GM12878 (cell line): ENCODE measurements around the gene UGGT2. TPM values are rescaled to one million over a fixed set of nuclear protein-coding genes. Genes with fewer than 3 reads are reported as not detected.

Experiments
- ATAC-seq: fragments of 200-7000 bp; cut with Tn5 transposase; 3 replicates; pipeline ENCODE4 v1.9.1; 2020; ENCODE audit warnings: mild to moderate bottlenecking, moderate library complexity
- BruUV-seq: library from RNA; stranded (reverse); fragments of 400-500 nt; replicated peaks from 2 replicates; lab custom pipeline; 2021; lab: Mats Ljungman, UMichigan
- CTCF ChIA-PET: fragments of 300-600 bp; sonication (Branson Sonifier 250); formaldehyde crosslinking; extraction: SDS; loops from one replicate; lab custom pipeline; 2021; ENCODE audit warnings: inconsistent platforms; lab: Yijun Ruan, JAX
- POLR2A ChIA-PET: fragments of 350-600 bp; formaldehyde crosslinking; extraction: SDS; loops from one replicate; lab custom pipeline; 2021; ENCODE audit warnings: inconsistent platforms; lab: Charles Lee
- RAD21 ChIA-PET: fragments of 300-600 bp; sonication (Branson Sonifier 250); formaldehyde crosslinking; loops from one replicate; lab custom pipeline; 2023; ENCODE audit warnings: antibody characterized with exemption; ENCODE audit not compliant: unreplicated experiment; lab: Charles Lee
- SMC1A ChIA-PET: fragments of 300-600 bp; sonication (Branson Sonifier 250); formaldehyde crosslinking; loops from one replicate; lab custom pipeline; 2023; ENCODE audit not compliant: unreplicated experiment, uncharacterized antibody; lab: Charles Lee
- DNase-seq: peaks from one replicate; pipeline ENCODE4 v3.0.0-alpha.2; 2011; ENCODE audit warnings: low read depth, low spot score
- FAIRE-seq: peaks from 3 replicates; lab custom pipeline; 2011; peaks lifted over from hg19 to GRCh38; lab: Jason Lieb, UNC
- H2AFZ ChIP-seq: 2 replicates; pipeline ENCODE4 v1.6.0; 2011; ENCODE audit warnings: low read depth, low read length, control low read depth; ENCODE audit not compliant: control insufficient read depth
- H3K27ac ChIP-seq: 2 replicates; pipeline ENCODE4 v1.5.1; 2011; ENCODE audit warnings: control low read depth; ENCODE audit not compliant: control insufficient read depth, insufficient read depth
- H3K27me3 ChIP-seq, 2 experiments: replicated peaks in 1 of 2; 2 replicates each; pipeline versions ENCODE4 v1.6.0 to v1.6.1; 2011; ENCODE audit warnings: low read length in 1 of 2; ENCODE audit not compliant: control insufficient read depth in 2 of 2, insufficient read depth in 2 of 2
- H3K36me3 ChIP-seq, 2 experiments: 2 replicates each; pipeline ENCODE4 v1.5.1; 2011; ENCODE audit warnings: low read length in 1 of 2; ENCODE audit not compliant: control insufficient read depth in 2 of 2, insufficient read depth in 2 of 2
- H3K4me1 ChIP-seq: 2 replicates; pipeline ENCODE4 v1.6.1; 2011; ENCODE audit warnings: mild to moderate bottlenecking, low read length, moderate library complexity, mixed read lengths; ENCODE audit not compliant: control insufficient read depth, insufficient read depth
- H3K4me2 ChIP-seq: 2 replicates; pipeline ENCODE4 v1.6.0; 2011; ENCODE audit warnings: control low read depth; ENCODE audit not compliant: control insufficient read depth, insufficient read depth
- H3K4me3 ChIP-seq: fragments of 200-600 bp; sonication (generic); 2 replicates; pipeline ENCODE4 v1.5.1; 2016
- H3K79me2 ChIP-seq: 2 replicates; pipeline ENCODE4 v1.6.0; 2011; ENCODE audit warnings: low read length; ENCODE audit not compliant: control insufficient read depth, insufficient read depth
- H3K9ac ChIP-seq: 2 replicates; pipeline ENCODE4 v1.8.0; 2011; ENCODE audit warnings: low read length, control low read depth, mixed read lengths; ENCODE audit not compliant: control insufficient read depth, insufficient read depth
- H3K9me3 ChIP-seq: replicated peaks from 3 replicates; pipeline ENCODE4 v1.5.1; 2011; ENCODE audit warnings: mild to moderate bottlenecking, low read length; ENCODE audit not compliant: control insufficient read depth, insufficient read depth
- H4K20me1 ChIP-seq: 2 replicates; pipeline ENCODE4 v1.6.0; 2011; ENCODE audit not compliant: control insufficient read depth, insufficient read depth
- CBX3 ChIP-seq: fragments of 200-600 bp; sonication (generic); IDR thresholded peaks from 2 replicates; pipeline ENCODE4 v1.6.1; 2016; ENCODE audit warnings: low read depth, borderline replicate concordance
- EGR1 ChIP-seq, 2 experiments: IDR thresholded peaks; 1 replicate in 1 of 2; 2 replicates in 1 of 2; pipeline ENCODE4 v1.6.1; 2011 to 2012; ENCODE audit warnings: low read depth in 2 of 2, low read length in 2 of 2, borderline replicate concordance in 1 of 2, mild to moderate bottlenecking in 1 of 2, moderate library complexity in 1 of 2
- HCFC1 ChIP-seq: fragments of 150-350 bp; IDR thresholded peaks from 2 replicates; pipeline ENCODE4 v1.6.1; 2014; ENCODE audit warnings: low read length
- KAT2A ChIP-seq: conservative IDR thresholded peaks from 2 replicates; pipeline ENCODE4 v1.6.1; 2011; ENCODE audit warnings: low read depth, low read length; ENCODE audit not compliant: control insufficient read depth
- PML ChIP-seq: IDR thresholded peaks from 2 replicates; pipeline ENCODE4 v1.6.1; 2012; ENCODE audit warnings: low read length, inconsistent platforms
- REST ChIP-seq: IDR thresholded peaks from 2 replicates; pipeline ENCODE4 v1.6.1; 2012; ENCODE audit warnings: mild to moderate bottlenecking, low read depth, low read length
- SMAD5 ChIP-seq: IDR thresholded peaks from 2 replicates; pipeline ENCODE4 v1.6.1; 2016; ENCODE audit warnings: antibody characterized with exemption, low read depth
- WGBS: methylation state at CpG from one replicate; pipeline ENCODE4 v1.1.6; 2016; ENCODE audit warnings: low lambda C conversion rate; ENCODE audit not compliant: insufficient replicate concordance, insufficient coverage; ENCODE audit errors: missing lambda C conversion rate; 5-methylcytosine and 5-hydroxymethylcytosine counted together
- in situ Hi-C: fragments of 300-500 bp; cut with MboI; formaldehyde crosslinking; loops from 9 replicates; pipeline ENCODE4 v1.14.3; 2018; ENCODE audit warnings: mixed read lengths
- intact Hi-C: fragments of 100-400 bp; cut with micrococcal nuclease; formaldehyde crosslinking; loops from one replicate; pipeline ENCODE4 v1.14.2; 2022; ENCODE audit not compliant: unreplicated experiment
- polyA plus RNA-seq, 11 experiments: library from polyadenylated mRNA; depleted of rRNA in 4 of 11; unstranded in 6 of 11; stranded (reverse) in 5 of 11; fragments of >200 nt; fragmentation: Nextera tagmentation in 4 of 11; fragmentation: Illumina TruSeq in 1 of 11; extraction: Ambion mirVana in 4 of 11; extraction: Trizol in 1 of 11; gene quantifications; 1 replicate in 1 of 11; 2 replicates in 10 of 11; pipeline versions ENCODE4 v1.2.1 to v1.2.3, GENCODE V29; 2011 to 2016; ENCODE audit warnings: inconsistent platforms in 2 of 11, missing spikeins in 2 of 11, low read depth in 1 of 11
- total RNA-seq, 4 experiments: library from RNA; depleted of rRNA in 3 of 4; stranded (reverse); fragments of >200 nt in 3 of 4; fragmentation: Illumina TruSeq in 1 of 4; extraction: Trizol in 1 of 4; gene quantifications; 2 replicates each; pipeline versions ENCODE4 v1.2.1 to v1.2.3, GENCODE V29; 2013 to 2021
- TF ChIP-seq, protein P1 (sequence below): fragments of 150-350 bp; IDR thresholded peaks from 2 replicates; pipeline ENCODE4 v1.6.1; 2016; ENCODE audit warnings: low read depth, low read length

The UGGT2 gene
- total and polyA plus RNA-seq, 10 of the 15 experiments (the other 5 are each of a cell fraction or from before 2014, with no cell fraction given) = 4.9 to 29.0 (median 17.3) TPM

- ChIA-PET SMC1A (interaction anchor here (0.9 to 1.6 kb wide), 4 partner anchors 11 to 22 kb away, joined by 3 to 5 read pairs (median 4); no protein-coding TSS in a partner anchor), POLR2A (no interaction called here), CTCF (interaction anchor here (1.1 to 5.2 kb wide), 2 partner anchors 13 to 285 kb away, joined by 3 to 44 read pairs; no protein-coding TSS in a partner anchor), RAD21 (no interaction called here)
- H3K79me2 ChIP-seq = no peaks in the 10 kb centered on the region
- 90% methylated on average over 5 of the region's 5 CpGs for WGBS
- FAIRE-seq (no peak), DNase-seq (no peak), ATAC-seq (no peak)
- BruUV-seq = no TSS peak
- no peaks in the 10 kb centered on the region for H3K9me3 ChIP-seq
- H3K4me3 ChIP-seq = no peak overlapping the region
- intact Hi-C loops = no loop called here
- no peak overlapping the region for H2AFZ ChIP-seq
- no peaks in the 10 kb centered on the region for H4K20me1 ChIP-seq
- no peak for TF ChIP-seq EGR1 (IDR thresholded peaks at IDR 0.05; ENCODE audit: borderline replicate concordance in 1 of 2, low read depth in 2 of 2, low read length in 2 of 2)
- TF ChIP-seq KAT2A = no peak
- TF ChIP-seq, protein P1, sequence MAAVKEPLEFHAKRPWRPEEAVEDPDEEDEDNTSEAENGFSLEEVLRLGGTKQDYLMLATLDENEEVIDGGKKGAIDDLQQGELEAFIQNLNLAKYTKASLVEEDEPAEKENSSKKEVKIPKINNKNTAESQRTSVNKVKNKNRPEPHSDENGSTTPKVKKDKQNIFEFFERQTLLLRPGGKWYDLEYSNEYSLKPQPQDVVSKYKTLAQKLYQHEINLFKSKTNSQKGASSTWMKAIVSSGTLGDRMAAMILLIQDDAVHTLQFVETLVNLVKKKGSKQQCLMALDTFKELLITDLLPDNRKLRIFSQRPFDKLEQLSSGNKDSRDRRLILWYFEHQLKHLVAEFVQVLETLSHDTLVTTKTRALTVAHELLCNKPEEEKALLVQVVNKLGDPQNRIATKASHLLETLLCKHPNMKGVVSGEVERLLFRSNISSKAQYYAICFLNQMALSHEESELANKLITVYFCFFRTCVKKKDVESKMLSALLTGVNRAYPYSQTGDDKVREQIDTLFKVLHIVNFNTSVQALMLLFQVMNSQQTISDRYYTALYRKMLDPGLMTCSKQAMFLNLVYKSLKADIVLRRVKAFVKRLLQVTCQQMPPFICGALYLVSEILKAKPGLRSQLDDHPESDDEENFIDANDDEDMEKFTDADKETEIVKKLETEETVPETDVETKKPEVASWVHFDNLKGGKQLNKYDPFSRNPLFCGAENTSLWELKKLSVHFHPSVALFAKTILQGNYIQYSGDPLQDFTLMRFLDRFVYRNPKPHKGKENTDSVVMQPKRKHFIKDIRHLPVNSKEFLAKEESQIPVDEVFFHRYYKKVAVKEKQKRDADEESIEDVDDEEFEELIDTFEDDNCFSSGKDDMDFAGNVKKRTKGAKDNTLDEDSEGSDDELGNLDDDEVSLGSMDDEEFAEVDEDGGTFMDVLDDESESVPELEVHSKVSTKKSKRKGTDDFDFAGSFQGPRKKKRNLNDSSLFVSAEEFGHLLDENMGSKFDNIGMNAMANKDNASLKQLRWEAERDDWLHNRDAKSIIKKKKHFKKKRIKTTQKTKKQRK = no peak
- TF ChIP-seq SMAD5 = no peak
- TF ChIP-seq REST = no peak
- no peak for TF ChIP-seq HCFC1
- no peak for TF ChIP-seq PML
- no peak for TF ChIP-seq CBX3
- H3K36me3 ChIP-seq = peaks cover 0 to 2% of the 10 kb centered on the region in 2 experiments; a peak in 1 of 4 replicates
- no peak overlapping the region for H3K4me2 ChIP-seq
- H3K4me1 ChIP-seq = no peaks in the 10 kb centered on the region
- in situ Hi-C loops = no loop called here
- no peaks in the 10 kb centered on the region for H3K27me3 ChIP-seq
- no peak overlapping the region for H3K9ac ChIP-seq
- no peak overlapping the region for H3K27ac ChIP-seq
Observed at GRCh38 chr13:95822303-95822702, 230.9 kb downstream of the UGGT2 start.
